Measurements from ENCODE around the gene OSBPL7. TPM values are rescaled to one million over a fixed set of nuclear protein-coding genes. Genes with fewer than 3 reads are reported as not detected.

OSBPL7 gene
- total RNA-seq, 1 donor from 2014 or later: 20.3 TPM

DNA sequence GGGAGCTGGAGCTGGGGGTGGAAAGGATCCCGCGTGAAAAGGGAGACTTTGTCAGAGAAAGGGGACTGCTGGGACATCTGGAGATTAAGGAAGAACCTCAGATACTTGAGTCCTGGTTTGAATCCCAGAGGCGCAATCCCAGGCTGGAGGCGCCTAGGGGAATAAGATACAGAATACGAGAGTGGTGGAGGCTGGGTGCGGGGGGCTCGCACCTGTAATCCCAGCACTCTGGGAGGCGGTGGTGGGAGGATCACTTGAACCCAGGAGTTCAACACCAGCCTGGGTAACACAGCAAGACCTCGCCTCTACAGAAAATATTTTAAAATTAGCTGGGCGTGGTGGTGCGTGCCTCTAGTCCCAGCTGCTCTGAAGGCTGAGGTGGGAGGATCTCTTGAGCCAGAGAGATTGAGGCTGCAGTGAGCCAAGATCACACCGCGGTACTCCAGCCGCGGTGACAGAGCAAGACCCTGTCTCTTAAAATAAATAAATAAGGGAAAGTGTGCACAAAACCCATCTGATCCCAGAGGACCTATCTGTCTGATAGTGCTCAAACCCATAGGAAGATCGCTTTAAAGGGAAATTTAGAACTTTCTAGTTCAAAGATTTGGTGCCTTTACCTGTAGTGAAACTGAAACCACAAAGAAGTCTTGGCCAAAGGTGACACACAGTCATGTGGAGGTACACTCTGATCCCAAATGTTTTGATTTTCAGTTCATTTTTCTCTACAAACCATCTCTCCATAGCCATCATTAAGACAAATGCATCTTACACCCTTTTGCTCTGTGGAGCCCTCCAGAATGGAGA, 20.1 kb upstream of the OSBPL7 start:
- DNase-seq (ENCODE audit: extremely low spot score, unreplicated experiment): no peak
- TF ChIP-seq, protein P1, sequence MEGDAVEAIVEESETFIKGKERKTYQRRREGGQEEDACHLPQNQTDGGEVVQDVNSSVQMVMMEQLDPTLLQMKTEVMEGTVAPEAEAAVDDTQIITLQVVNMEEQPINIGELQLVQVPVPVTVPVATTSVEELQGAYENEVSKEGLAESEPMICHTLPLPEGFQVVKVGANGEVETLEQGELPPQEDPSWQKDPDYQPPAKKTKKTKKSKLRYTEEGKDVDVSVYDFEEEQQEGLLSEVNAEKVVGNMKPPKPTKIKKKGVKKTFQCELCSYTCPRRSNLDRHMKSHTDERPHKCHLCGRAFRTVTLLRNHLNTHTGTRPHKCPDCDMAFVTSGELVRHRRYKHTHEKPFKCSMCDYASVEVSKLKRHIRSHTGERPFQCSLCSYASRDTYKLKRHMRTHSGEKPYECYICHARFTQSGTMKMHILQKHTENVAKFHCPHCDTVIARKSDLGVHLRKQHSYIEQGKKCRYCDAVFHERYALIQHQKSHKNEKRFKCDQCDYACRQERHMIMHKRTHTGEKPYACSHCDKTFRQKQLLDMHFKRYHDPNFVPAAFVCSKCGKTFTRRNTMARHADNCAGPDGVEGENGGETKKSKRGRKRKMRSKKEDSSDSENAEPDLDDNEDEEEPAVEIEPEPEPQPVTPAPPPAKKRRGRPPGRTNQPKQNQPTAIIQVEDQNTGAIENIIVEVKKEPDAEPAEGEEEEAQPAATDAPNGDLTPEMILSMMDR (conservative IDR thresholded peaks at IDR 0.05): peak; percentile 21
- H3K9me3 Mint-ChIP-seq: no peaks in the 10 kb centered on the region
- H3K36me3 Mint-ChIP-seq: no peaks in the 10 kb centered on the region
- H3K27ac Mint-ChIP-seq: peak overlapping the region; percentile 81
- peak overlapping the region; percentile 95 for H3K4me3 Mint-ChIP-seq
- peaks cover 30% of the 10 kb centered on the region for H3K27me3 Mint-ChIP-seq
- peaks cover 16% of the 10 kb centered on the region for H3K4me1 Mint-ChIP-seq (ENCODE audit: unreplicated experiment)

- Mint-ChIP-seq H3K27me3 (peaks cover 22% of the 10 kb centered on the region), H3K9me3 (no peaks in the 10 kb centered on the region), H3K27ac (peak within 1 kb of the TSS; percentile 81), H3K36me3 (no peaks in the 10 kb centered on the region), H3K4me1 (ENCODE audit: unreplicated experiment) (peaks cover 16% of the 10 kb centered on the region), H3K4me3 (peak within 1 kb of the TSS; percentile 95)
- peak; percentile 95 for DNase-seq (ENCODE audit: extremely low spot score, unreplicated experiment)
- TF ChIP-seq, protein P1 (conservative IDR thresholded peaks at IDR 0.05): peak; percentile 94
Observed at GRCh38 chr17:47840742-47841487, 19.3 kb upstream of the OSBPL7 start, which contains the start of gene SCRN2. TSS of gene SCRN2 (minus strand) at chr17:47841273. CDS start at chr17:47840843, 430 bp downstream.

DNA sequence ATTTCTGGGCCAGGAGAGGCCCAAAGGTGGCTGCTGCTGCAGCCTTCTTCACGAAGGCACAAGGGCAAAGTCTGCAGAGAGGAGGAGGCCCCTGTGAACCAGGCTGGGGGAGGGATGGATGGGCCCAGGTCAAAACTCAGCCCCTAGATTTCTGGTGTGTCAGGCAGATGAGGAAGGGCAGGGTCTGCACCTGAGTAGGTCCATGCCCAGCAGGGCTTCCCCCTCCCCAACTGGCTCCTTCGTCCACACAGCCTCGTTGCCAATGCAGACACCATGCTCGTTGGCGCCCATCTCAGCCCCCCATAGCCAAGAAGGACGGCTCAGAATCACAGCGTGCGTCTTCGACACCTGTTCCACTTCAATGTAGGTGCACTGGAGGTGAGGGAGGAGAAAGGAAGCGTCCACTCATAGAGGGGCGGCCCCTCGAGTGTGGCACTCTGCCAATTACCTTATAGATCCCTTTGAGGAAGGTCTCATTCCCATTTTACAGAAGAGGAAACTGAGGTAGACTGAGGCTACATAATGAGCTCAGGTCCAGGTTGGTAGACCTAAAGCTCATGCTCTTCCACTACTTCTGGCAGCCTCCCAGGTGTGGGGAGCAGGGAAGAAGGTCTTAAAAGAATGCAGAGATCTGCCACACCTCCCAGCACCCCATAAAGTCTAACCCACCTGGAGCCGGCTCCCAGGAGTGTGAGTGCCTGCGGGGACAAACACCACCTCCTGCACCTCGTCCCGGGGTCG, 18.6 kb upstream of the OSBPL7 start:
- Mint-ChIP-seq H3K27me3 (peaks cover 15% of the 10 kb centered on the region), H3K27ac (peak overlapping the region; percentile 81), H3K4me1 (ENCODE audit: unreplicated experiment) (peaks cover 16% of the 10 kb centered on the region), H3K9me3 (no peaks in the 10 kb centered on the region), H3K36me3 (no peaks in the 10 kb centered on the region), H3K4me3 (peak overlapping the region; percentile 95)
- DNase-seq (ENCODE audit: extremely low spot score, unreplicated experiment): no peak
- TF ChIP-seq, protein P1 (conservative IDR thresholded peaks at IDR 0.05): no peak

DNA sequence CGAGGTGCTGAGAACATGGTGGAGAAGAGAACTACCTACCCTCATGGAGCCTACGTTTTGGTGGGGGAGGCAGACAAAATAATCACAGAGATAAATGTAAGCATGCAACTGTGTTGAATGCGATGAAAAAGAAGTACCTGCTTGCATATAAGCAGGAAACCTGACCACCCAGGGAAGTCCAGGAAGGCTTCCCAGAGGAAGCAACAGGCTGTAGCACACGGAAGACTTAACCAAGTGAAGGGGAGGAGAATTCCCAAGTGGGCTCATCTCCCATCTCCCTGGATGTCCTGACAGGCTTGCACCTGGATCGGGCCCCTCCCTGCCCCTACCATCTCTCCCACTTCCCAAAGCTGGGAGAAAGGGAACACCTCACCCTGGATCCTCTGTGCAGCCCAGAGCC, 17.5 kb upstream of the OSBPL7 start:
- TF ChIP-seq, protein P1 (conservative IDR thresholded peaks at IDR 0.05): no peak
- Mint-ChIP-seq H3K36me3 (no peaks in the 10 kb centered on the region), H3K9me3 (no peaks in the 10 kb centered on the region), H3K27ac (no peak overlapping the region), H3K4me1 (ENCODE audit: unreplicated experiment) (peaks cover 16% of the 10 kb centered on the region), H3K27me3 (peaks cover 4% of the 10 kb centered on the region), H3K4me3 (peak overlapping the region; percentile 57)
- no peak for DNase-seq (ENCODE audit: extremely low spot score, unreplicated experiment)

DNA sequence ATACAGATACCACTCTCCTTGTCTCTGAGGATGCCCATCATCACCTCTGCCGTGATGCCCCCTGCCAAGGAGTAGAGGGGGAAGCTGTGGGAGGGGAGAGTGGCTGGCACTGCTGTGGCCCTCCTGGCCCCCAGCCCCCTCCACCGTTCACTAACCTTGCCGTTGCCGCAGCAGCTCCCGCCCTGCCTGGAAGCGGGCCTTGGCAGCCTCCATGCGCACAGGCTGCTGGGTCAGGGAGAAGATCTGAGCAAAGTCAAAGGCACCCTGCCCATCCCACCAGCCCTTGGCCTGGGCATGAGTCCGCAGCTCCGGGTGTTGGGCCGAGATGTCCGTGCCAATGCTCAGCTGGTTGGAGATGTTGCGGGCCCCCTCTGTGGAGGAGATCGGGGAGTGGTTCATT, 17.0 kb upstream of the OSBPL7 start:
- Mint-ChIP-seq H3K27ac (no peak overlapping the region), H3K4me3 (peak overlapping the region; percentile 57), H3K9me3 (no peaks in the 10 kb centered on the region), H3K27me3 (peaks cover 4% of the 10 kb centered on the region), H3K4me1 (ENCODE audit: unreplicated experiment) (peaks cover 16% of the 10 kb centered on the region), H3K36me3 (no peaks in the 10 kb centered on the region)
- DNase-seq (ENCODE audit: extremely low spot score, unreplicated experiment): no peak
- TF ChIP-seq, protein P1 (conservative IDR thresholded peaks at IDR 0.05): no peak
